Cardiac muscle cell (in vitro differentiated cells and primary cell): ENCODE data around the gene RPL11. TPM values are rescaled to one million over a fixed set of nuclear protein-coding genes. Genes with fewer than 3 reads are reported as not detected.
A peak's percentile ranks its signal among the peaks of the same experiment; 100 is the strongest.

ENCODE experiments used
- DNase-seq, 2 donors: peaks; one replicate each; pipeline versions ENCODE4 v3.0.0 to v3.0.0-alpha.2; 2010 to 2017; ENCODE audit warnings: low read depth in 1 of 2, low spot score in 1 of 2
- H3K27ac ChIP-seq: fragments of 200-600 bp; sonication (generic); 2 replicates; pipeline ENCODE4 v1.5.1; 2016
- H3K27me3 ChIP-seq: fragments of 200-600 bp; sonication (generic); 2 replicates; pipeline ENCODE4 v1.6.0; 2016; ENCODE audit warnings: control low read depth
- H3K36me3 ChIP-seq: fragments of 200-600 bp; sonication (generic); 2 replicates; pipeline ENCODE4 v1.5.1; 2016; ENCODE audit warnings: control low read depth
- H3K4me1 ChIP-seq: fragments of 200-600 bp; sonication (generic); 2 replicates; pipeline ENCODE4 v1.8.1; 2017; ENCODE audit warnings: low read depth, mild to moderate bottlenecking, mixed run types
- H3K4me3 ChIP-seq: fragments of 200-600 bp; sonication (generic); 2 replicates; pipeline ENCODE4 v1.5.1; 2016; ENCODE audit warnings: mild to moderate bottlenecking
- H3K9me3 ChIP-seq: fragments of 200-600 bp; sonication (generic); 2 replicates; pipeline ENCODE4 v1.5.1; 2017; ENCODE audit warnings: low read depth, mild to moderate bottlenecking, control low read depth
- polyA plus RNA-seq: library from polyadenylated mRNA; unstranded; fragments of >200 nt; fragmentation: Nextera tagmentation; extraction: Ambion mirVana; gene quantifications from 2 replicates; pipeline ENCODE4 v1.2.1, GENCODE V29; 2016
- total RNA-seq: library from RNA; depleted of rRNA; stranded (reverse); fragments of >200 nt; gene quantifications from 2 replicates; pipeline ENCODE4 v1.2.3, GENCODE V29; 2016
- TF ChIP-seq, protein P1 (sequence below): IDR thresholded peaks from 2 replicates; pipeline ENCODE4 v1.5.1; 2012; ENCODE audit warnings: low read depth, mild to moderate bottlenecking, low read length

RPL11 gene
- total and polyA plus RNA-seq, 2 experiments from 2014 or later = 590 to 1,627 TPM

DNA sequence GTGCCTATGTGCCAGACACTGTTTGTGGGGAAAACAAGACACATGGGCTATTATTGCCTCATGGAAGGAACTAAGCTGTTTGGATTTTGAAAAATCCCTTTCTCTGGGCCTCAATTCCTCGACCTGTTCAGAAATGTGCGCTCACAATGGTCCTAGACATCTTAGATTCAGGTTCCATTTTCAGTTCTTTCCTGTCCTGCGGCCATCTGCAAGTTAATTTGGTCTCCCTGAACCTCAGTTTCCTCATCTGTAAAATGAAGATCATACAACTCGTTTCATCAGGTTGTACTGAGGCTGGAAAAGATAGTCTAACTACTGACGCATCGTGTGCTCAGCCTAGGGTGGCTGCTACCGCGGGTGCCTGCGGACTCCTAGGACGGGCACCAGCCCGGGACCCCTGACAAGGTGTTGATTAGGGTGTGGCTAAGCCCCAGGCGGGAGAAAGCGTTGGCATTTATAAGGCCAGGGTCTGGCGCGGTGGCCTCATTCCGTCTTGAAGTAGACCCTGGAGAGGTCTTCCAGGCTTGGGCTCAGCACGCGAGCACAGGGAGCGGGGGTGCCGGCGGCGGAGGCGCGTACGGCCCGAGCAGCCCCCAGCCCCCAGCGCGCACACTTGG, 51.2 kb downstream of the RPL11 start:
- peaks cover 11% of the 10 kb centered on the region for H3K4me1 ChIP-seq
- H3K4me3 ChIP-seq = peak overlapping the region; percentile 66
- H3K27me3 ChIP-seq = no peaks in the 10 kb centered on the region
- H3K36me3 ChIP-seq = peaks cover under 1% of the 10 kb centered on the region
- peak overlapping the region; percentile 63 for H3K27ac ChIP-seq
- TF ChIP-seq, protein P1, sequence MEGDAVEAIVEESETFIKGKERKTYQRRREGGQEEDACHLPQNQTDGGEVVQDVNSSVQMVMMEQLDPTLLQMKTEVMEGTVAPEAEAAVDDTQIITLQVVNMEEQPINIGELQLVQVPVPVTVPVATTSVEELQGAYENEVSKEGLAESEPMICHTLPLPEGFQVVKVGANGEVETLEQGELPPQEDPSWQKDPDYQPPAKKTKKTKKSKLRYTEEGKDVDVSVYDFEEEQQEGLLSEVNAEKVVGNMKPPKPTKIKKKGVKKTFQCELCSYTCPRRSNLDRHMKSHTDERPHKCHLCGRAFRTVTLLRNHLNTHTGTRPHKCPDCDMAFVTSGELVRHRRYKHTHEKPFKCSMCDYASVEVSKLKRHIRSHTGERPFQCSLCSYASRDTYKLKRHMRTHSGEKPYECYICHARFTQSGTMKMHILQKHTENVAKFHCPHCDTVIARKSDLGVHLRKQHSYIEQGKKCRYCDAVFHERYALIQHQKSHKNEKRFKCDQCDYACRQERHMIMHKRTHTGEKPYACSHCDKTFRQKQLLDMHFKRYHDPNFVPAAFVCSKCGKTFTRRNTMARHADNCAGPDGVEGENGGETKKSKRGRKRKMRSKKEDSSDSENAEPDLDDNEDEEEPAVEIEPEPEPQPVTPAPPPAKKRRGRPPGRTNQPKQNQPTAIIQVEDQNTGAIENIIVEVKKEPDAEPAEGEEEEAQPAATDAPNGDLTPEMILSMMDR = no peak
- peak in 1 of 2 donors; percentile 23 for DNase-seq
- H3K9me3 ChIP-seq = no peaks in the 10 kb centered on the region

DNA sequence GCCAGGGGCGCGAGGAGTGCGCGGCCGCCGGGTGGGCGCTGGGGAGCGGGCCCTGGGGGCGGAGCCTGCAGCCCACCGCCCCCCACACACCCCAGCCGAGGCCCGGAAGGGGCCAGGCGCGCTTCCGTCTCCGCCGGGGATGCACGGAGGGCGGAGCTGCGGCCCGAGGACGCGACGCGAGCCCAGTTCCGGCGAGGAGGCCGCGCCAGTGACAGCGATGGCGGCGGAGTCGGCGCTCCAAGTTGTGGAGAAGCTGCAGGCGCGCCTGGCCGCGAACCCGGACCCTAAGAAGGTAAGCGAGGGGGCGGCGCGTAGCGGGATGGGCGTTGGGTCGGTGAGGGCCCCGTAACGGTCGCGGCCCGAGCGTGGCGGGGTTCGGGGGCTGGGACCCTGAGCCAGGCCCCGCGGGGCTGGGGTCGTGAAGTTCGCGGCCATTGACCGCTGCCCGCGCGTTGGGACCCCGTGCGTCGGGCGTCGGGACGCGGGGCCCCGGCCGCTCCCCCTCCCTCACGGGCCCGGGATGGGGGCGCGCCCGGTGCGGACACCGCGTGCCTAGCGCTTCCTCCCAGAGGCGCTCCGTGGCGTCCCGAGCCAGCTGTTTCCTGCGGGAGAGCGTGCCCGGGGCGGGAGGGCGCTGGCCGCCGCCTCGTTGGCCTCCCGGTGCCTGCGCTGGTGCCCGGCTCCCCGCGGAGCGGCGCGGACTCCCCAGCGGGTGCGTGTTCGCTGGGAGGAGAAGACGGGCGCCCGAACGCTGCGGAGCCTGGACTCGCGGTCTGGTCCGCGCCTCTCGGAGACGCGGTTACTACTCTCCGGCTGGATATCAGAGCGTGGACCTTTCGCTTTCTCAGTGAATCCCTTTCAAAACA, 51.9 kb downstream of the RPL11 start, which contains the start of gene ELOA:
ELOA (plus strand) TSS at position 185 of the 866 bp plus-strand sequence; CDS start at position 218, 33 bp downstream.
- Histone ChIP-seq H3K9me3 (no peaks in the 10 kb centered on the region), H3K27ac (peak within 1 kb of the TSS; percentile 63), H3K36me3 (peaks cover 4% of the 10 kb centered on the region), H3K27me3 (no peaks in the 10 kb centered on the region), H3K4me3 (peak within 1 kb of the TSS; percentile 66), H3K4me1 (peaks cover 13% of the 10 kb centered on the region)
- peak; percentile 71 to 87 for DNase-seq
- TF ChIP-seq, protein P1 = no peak

DNA sequence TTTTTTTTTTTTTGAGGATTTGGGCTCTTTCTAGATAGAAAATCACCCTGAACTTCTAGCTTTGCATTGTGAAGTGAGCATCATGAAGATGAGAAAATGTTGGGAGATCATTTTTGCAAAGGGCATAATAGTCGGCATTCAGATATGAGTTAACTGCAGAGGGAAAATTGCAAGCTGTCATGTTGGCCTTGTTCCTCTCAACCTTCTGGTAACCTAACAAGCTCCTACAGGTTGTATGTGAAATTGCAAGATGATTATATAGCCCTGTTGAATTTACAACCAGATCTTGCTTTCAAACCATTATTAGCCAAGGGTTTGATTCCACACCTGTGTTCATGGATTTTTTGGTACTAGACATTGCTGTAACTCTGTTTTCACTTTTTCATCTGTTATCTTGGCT, 53.9 kb downstream of the RPL11 start:
- TF ChIP-seq, protein P1 = peak; percentile 50
- Histone ChIP-seq H3K4me1 (peaks cover 13% of the 10 kb centered on the region), H3K36me3 (peaks cover 14% of the 10 kb centered on the region), H3K4me3 (no peak overlapping the region), H3K9me3 (no peaks in the 10 kb centered on the region), H3K27ac (no peak overlapping the region), H3K27me3 (no peaks in the 10 kb centered on the region)
- DNase-seq = peak in 1 of 2 donors; percentile 56

Other genes starting within 250 kb of the RPL11 start
- gene ASAP3, start 207.6 kb upstream of the RPL11 start, total RNA-seq = 71.1 and 157 TPM in 2 replicates
- 62.0 and 72.3 TPM in 2 replicates for gene ASAP3, start 207.6 kb upstream of the RPL11 start, polyA plus RNA-seq
- 2.1 and 2.5 TPM in 2 replicates for gene E2F2, start 160.6 kb upstream of the RPL11 start, total RNA-seq
- 2.2 and 2.7 TPM in 2 replicates for gene E2F2, start 160.6 kb upstream of the RPL11 start, polyA plus RNA-seq
- 698 and 784 TPM in 2 replicates for gene ID3, start 132.3 kb upstream of the RPL11 start, total RNA-seq
- 703 and 1,027 TPM in 2 replicates for gene ID3, start 132.3 kb upstream of the RPL11 start, polyA plus RNA-seq
- 34.1 and 42.1 TPM in 2 replicates for gene ELOA, start 51.7 kb downstream of the RPL11 start, total RNA-seq
- 34.0 and 34.8 TPM in 2 replicates for gene ELOA, start 51.7 kb downstream of the RPL11 start, polyA plus RNA-seq
- 71.7 and 99.6 TPM in 2 replicates for gene PITHD1, start 86.6 kb downstream of the RPL11 start, total RNA-seq
- gene PITHD1, start 86.6 kb downstream of the RPL11 start, polyA plus RNA-seq = 48.1 and 61.4 TPM in 2 replicates
- 73.6 and 131 TPM in 2 replicates for gene LYPLA2, start 99.3 kb downstream of the RPL11 start, total RNA-seq
- 124 and 150 TPM in 2 replicates for gene LYPLA2, start 99.3 kb downstream of the RPL11 start, polyA plus RNA-seq
- gene GALE, start 108.9 kb downstream of the RPL11 start, total RNA-seq = 25.8 and 53.3 TPM in 2 replicates
- 38.7 and 65.7 TPM in 2 replicates for gene GALE, start 108.9 kb downstream of the RPL11 start, polyA plus RNA-seq
- 45.3 and 47.6 TPM in 2 replicates for gene HMGCL, start 133.6 kb downstream of the RPL11 start, total RNA-seq
- gene HMGCL, start 133.6 kb downstream of the RPL11 start, polyA plus RNA-seq = 68.8 and 74.3 TPM in 2 replicates
- gene FUCA1, start 176.5 kb downstream of the RPL11 start, total RNA-seq = 23.0 and 25.0 TPM in 2 replicates
- 36.6 and 40.4 TPM in 2 replicates for gene FUCA1, start 176.5 kb downstream of the RPL11 start, polyA plus RNA-seq
- not detected in 2 replicates for gene CNR2, start 221.6 kb downstream of the RPL11 start, total RNA-seq
- not detected in 2 replicates for gene CNR2, start 221.6 kb downstream of the RPL11 start, polyA plus RNA-seq